Adipose tissue (tissue), 3 donors: ENCODE measurements around the gene CLDN4. TPM values are rescaled to one million over a fixed set of nuclear protein-coding genes. Genes with fewer than 3 reads are reported as not detected.
"Not testable (repeated sequence)": the region's sequence is repeated elsewhere in the genome, so short reads cannot be mapped to it uniquely, and the experiment has no call there.

Experiments used
- H3K27ac ChIP-seq: one replicate; pipeline ENCODE4 v1.5.1; 2013; ENCODE audit warnings: low read depth, low read length
- WGBS, 3 donors: extraction: QIAGEN DNeasy Blood & Tissue Kit; methylation state at CpG; one replicate each; pipeline ENCODE4 v1.1.7; 2013; 5-methylcytosine and 5-hydroxymethylcytosine counted together
- polyA plus RNA-seq, 3 donors: library from polyadenylated mRNA; stranded (reverse); fragments of 200-250 nt; gene quantifications; one replicate each; pipeline ENCODE4 v1.2.3, GENCODE V29; 2013
- donor health status: healthy with polysubstance abuse.
- donor health status: Bipolar disorder and iron deficiency.
- donor health status: healthy.

Gene CLDN4
- polyA plus RNA-seq, 3 donors = 0.34 to 98.3 (median 0.77) TPM

GRCh38 chr7:73821597-73822285 lies 9.1 kb upstream of the CLDN4 start:
- WGBS, 3 donors = 92 to 95% (median 94%) methylated on average over 14 of the region's 14 CpGs
- not testable (repeated sequence) for H3K27ac ChIP-seq

GRCh38 chr7:73822319-73823173 lies 8.2 kb upstream of the CLDN4 start:
- no peak overlapping the region for H3K27ac ChIP-seq
- WGBS, 3 donors = 56 to 78% (median 70%) methylated on average over 15 of the region's 15 CpGs

- 74 to 84% (median 81%) methylated on average over 5 of the region's 5 CpGs for WGBS, 3 donors
- no peak overlapping the region for H3K27ac ChIP-seq
These were observed 7.5 kb upstream of the CLDN4 start for GRCh38 chr7:73823257-73823656.

- no peak overlapping the region for H3K27ac ChIP-seq
- 83 to 87% (median 86%) methylated on average over 11 of the region's 11 CpGs for WGBS, 3 donors
These were observed 6.8 kb upstream of the CLDN4 start for GRCh38 chr7:73823873-73824592.

- no peak overlapping the region for H3K27ac ChIP-seq
- WGBS, 3 donors = 56 to 82% (median 80%) methylated on average over 9 of the region's 9 CpGs
These were observed 5.8 kb upstream of the CLDN4 start for GRCh38 chr7:73824986-73825385.

- H3K27ac ChIP-seq = no peak overlapping the region
- 10 to 28% (median 24%) methylated on average over 10 to 11 of the region's 11 CpGs for WGBS, 3 donors
These were observed 3.2 kb upstream of the CLDN4 start for GRCh38 chr7:73827567-73828106.

GRCh38 chr7:73828107-73828803 lies 2.5 kb upstream of the CLDN4 start:
- 54 to 66% (median 65%) methylated on average over 14 of the region's 14 CpGs for WGBS, 3 donors

GRCh38 chr7:73828972-73829371 lies 1.8 kb upstream of the CLDN4 start:
- 82 to 91% (median 86%) methylated on average over 5 of the region's 5 CpGs for WGBS, 3 donors
- no peak overlapping the region for H3K27ac ChIP-seq

More at GRCh38 chr7:73828107-73828803, 2.5 kb upstream of the CLDN4 start:
- no peak overlapping the region for H3K27ac ChIP-seq

- WGBS, 3 donors = 46 to 63% (median 63%) methylated on average over 7 of the region's 7 CpGs
These were observed 1.3 kb upstream of the CLDN4 start for GRCh38 chr7:73829505-73829904.

GRCh38 chr7:73829921-73830680 lies 695 bp upstream of the CLDN4 start:
- H3K27ac ChIP-seq = no peak overlapping the region
- 61 to 77% (median 74%) methylated on average over 13 of the region's 13 CpGs for WGBS, 3 donors

More at GRCh38 chr7:73829505-73829904, 1.3 kb upstream of the CLDN4 start:
- no peak overlapping the region for H3K27ac ChIP-seq

- no peak overlapping the region for H3K27ac ChIP-seq
These were observed 713 bp downstream of the CLDN4 start for GRCh38 chr7:73831584-73831833.

GRCh38 chr7:73831834-73832651 lies 1.2 kb downstream of the CLDN4 start:
- H3K27ac ChIP-seq = no peak overlapping the region
- 18 to 71% (median 51%) methylated on average over 16 of the region's 16 CpGs for WGBS, 3 donors

More at GRCh38 chr7:73831584-73831833, 713 bp downstream of the CLDN4 start:
- 20 to 85% (median 61%) methylated on average over 12 to 16 of the region's 16 CpGs for WGBS, 3 donors

- H3K27ac ChIP-seq = no peak overlapping the region
- 16 to 78% (median 72%) methylated on average over 13 of the region's 13 CpGs for WGBS, 3 donors
These were observed 2.0 kb downstream of the CLDN4 start for GRCh38 chr7:73832806-73833205.

GRCh38 chr7:73833251-73833919 lies 2.6 kb downstream of the CLDN4 start:
- H3K27ac ChIP-seq = no peak overlapping the region
- 37 to 80% (median 70%) methylated on average over 13 of the region's 13 CpGs for WGBS, 3 donors

- 87 to 91% (median 87%) methylated on average over 10 to 11 of the region's 11 CpGs for WGBS, 3 donors
- no peak overlapping the region for H3K27ac ChIP-seq
These were observed 3.9 kb downstream of the CLDN4 start for GRCh38 chr7:73834626-73835191.

GRCh38 chr7:73837167-73837566 lies 6.4 kb downstream of the CLDN4 start:
- not testable (repeated sequence) for H3K27ac ChIP-seq
